NCI-H2081 (cell line): ENCODE measurements around the gene DEFB129.
A peak's percentile ranks its signal among the peaks of the same experiment; 100 is the strongest.
"Not testable (repeated sequence)": the region's sequence is repeated elsewhere in the genome, so short reads cannot be mapped to it uniquely, and the experiment has no call there.

Experiments used
- DNase-seq, 2 experiments: peaks; one replicate each; lab custom pipeline; 2025; lab: John Stamatoyannopoulos, UW

The DEFB129 gene

DNA sequence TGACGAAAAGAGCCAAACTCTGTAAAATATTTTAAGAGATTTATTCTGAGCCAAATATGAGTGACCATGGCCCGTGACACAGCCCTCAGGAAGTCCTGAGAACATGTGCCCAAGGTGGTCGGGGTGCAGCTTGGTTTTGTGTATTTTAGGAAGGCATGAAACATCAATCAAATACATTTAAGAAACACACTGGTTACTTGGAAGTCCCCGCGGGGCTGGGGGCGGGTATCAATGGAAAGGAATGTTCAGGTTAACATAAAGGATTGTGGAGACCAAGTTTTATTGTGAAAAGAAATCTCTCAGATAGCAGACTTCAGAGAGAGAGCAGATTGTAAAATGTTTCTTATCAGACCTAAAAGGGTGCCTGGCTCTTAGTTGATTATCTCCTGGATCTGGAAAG is 26.4 kb downstream of the DEFB129 start:
- not testable (repeated sequence) for DNase-seq

DNA sequence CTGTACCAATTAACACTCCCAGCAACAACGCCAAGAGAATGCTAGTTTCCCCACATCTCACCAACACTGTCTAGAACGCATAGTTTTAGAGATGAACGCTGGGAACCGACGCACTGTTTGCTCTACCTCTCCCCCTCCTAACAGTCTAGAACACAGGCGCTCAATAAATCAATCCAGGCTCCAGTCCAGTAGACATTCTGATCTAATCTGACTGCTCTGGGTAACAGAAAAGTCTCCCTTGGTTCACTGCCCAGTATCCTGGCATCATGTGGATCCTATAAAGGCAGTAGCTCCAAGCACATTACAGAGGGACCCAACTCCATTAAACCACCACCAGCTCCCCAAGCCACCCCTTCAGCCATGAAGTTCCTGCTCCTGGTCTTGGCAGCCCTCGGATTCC is 30.4 kb downstream of the DEFB129 start, which contains the start of gene DEFB132:
Gene DEFB132, plus strand, starts transcription at position 306 of the 400 bp plus-strand sequence. Its CDS starts 55 bp downstream, at position 361.
- DNase-seq, result no peak

DNA sequence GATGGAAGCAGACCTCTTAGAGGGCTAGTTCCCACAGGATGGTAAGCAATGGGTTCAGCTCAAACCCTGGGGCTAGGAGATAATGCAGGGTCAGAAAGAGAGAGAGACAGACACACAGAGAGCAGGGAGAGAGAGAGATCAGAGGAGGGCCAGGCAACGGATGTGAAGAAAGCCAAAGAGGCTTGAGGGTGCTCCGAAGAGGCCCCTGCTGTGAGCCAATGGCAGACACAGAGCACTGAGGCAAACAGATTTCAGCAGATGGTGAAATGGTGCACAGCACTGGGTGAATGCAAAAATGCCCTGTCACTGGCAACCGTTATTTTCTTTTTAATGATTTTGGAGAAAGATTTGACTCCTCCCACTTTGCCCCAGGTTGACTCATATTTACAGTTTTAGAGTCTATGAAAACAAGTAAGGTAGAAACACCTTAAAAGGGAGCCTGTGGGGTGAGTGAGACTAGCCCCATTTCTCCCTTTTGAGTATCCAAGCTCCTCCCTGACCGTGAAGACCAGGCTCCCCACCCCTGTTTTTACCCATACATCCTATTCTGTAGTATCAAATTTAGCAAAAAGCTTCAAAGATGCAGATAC is 31.3 kb downstream of the DEFB129 start:
- no peak for DNase-seq

- DNase-seq, result no peak
These were observed 31.9 kb downstream of the DEFB129 start for GRCh38 chr20:258963-259362.

- DNase-seq, result no peak
These were observed 32.9 kb downstream of the DEFB129 start for GRCh38 chr20:259981-260380.

GRCh38 chr20:263701-264100 is 36.6 kb downstream of the DEFB129 start:
- no peak for DNase-seq

- DNase-seq, result peak; percentile 86 to 90
These were observed 39.8 kb downstream of the DEFB129 start for GRCh38 chr20:266596-267562.

GRCh38 chr20:270517-270916 is 43.5 kb downstream of the DEFB129 start:
- no peak for DNase-seq

DNA sequence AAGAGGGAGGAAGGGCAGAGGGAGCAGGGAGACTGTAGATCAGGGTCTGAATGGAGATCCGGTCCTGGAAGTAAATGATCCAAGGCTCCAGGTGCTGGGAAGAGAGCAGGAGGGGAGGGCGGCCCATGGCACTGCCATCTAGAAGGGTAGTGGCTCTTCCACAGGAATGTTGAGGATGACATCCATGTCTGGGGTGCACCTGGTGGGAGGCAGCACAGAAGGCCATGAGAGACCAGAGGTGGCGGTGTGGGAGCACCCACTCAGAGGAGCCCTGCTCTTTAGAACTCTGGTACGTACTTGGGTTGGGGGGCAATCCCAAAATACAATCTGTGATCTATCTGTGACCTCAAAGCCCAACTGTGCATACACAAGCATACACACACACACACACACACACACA is 44.0 kb downstream of the DEFB129 start:
- DNase-seq, result no peak

GRCh38 chr20:271528-271927 is 44.5 kb downstream of the DEFB129 start:
- DNase-seq, result no peak

DNA sequence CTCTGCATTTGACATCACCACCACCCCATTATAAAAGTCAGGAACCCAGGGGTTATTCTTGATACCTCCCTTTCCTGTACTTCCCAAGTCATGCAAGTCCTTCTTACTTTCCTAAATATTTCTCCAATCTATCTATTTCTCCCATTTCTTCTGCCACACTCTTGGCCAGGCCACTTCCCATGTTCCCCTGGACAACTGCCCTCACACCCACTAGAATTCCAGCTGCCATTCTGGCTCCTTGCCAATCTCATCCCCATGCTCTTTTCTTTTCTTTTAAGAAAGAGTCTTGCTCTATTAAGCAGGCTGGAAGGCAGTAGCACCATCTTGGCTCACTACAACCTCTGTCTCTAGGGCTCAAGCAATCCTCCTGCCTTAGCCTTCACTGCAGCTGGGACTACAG is 45.7 kb downstream of the DEFB129 start:
- DNase-seq, result no peak

DNA sequence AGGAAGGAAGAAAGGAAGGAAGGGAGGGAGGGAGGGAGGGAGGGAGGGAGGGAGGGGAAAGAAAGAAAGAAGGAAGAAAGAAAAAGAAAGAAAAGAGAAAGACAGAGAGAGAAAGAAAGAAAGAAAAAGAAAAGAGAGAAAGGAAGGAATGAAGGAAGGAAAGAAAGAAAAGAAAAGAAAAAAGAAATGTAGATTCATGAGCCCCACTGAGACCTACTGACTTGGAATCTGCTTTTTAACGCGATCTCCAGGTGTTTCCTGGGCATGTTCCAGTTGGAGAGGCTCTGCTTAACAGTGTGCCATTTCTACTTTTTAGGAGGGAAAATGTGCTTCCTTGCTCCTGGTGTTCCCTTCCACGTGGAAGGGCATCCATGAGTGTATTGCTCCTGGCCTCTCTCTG is 46.8 kb downstream of the DEFB129 start:
- DNase-seq, result no peak

GRCh38 chr20:275791-276190 is 48.7 kb downstream of the DEFB129 start:
- DNase-seq, result no peak

- DNase-seq, result no peak
These were observed 49.8 kb downstream of the DEFB129 start for GRCh38 chr20:276620-277495.

DNA sequence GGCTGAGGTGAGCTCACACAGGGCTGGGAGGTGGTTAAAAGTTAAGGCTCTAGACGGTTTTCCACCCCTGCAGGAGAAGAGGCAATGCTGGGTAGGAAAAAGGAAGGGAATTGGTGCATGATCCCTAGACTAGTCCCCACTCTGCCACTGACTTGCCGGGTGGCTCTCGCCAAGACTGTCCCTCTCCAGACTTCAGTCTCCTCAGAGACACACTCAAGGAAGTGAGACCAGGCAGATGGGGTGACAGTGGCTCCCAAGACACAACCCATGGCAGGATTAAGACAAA is 50.4 kb downstream of the DEFB129 start:
- no peak for DNase-seq

- DNase-seq, result no peak
These were observed 51.1 kb downstream of the DEFB129 start for GRCh38 chr20:278181-278580.

DNA sequence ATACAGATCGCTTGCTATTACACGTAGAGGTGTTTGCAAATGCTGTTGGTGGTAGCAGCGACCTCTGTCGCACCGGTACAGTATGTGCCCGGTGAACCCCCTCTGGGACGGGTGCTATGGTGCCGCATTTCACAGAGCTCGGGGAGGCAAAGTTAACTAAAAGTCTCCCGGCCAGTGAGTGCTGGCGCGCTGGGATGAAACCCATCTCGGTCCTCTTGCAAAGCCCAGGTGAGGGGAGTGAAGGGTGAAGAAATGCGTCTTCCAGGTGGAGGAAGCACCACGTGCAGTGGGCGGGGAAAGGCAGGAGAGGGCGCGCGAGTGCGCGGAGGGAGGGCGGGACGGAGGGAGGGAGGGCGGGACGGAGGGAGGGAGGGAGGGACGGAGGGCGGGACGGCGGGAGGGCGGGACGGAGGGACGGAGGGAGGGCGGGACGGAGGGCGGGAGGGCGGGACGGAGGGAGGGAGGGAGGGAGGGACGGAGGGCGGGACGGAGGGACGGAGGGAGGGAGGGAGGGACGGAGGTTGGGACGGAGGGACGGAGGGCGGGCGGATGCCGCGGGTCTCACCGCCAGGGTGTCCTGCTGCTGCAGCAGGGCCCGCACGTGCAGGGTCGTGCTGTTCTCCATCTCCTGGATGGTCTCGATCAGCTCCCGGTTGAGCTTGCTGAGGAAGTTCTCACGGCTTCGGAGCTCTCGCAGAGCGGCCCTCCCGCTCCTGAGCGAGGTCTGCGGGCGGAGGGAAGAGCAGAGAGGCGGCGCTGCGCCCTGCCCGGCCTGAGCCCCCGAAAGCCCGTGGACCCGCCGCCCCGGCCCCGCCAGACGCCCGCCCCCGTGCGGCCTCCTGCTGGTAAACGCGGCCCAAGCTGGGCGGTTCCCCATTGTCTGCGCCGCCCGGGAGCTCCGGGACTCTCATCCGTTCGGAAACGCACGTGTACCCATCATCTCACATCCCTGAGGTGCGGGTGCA is 51.8 kb downstream of the DEFB129 start:
- DNase-seq, result no peak
